Hepatocyte (in vitro differentiated cells): ENCODE measurements around the gene SEZ6. TPM values are rescaled to one million over a fixed set of nuclear protein-coding genes. Genes with fewer than 3 reads are reported as not detected.

Experiments
- DNase-seq: peaks from one replicate; pipeline ENCODE4 v3.0.0-alpha.2; 2016; ENCODE audit warnings: low spot score
- H2AFZ ChIP-seq: fragments of 200-600 bp; sonication (generic); 2 replicates; pipeline ENCODE4 v1.6.0; 2016; ENCODE audit warnings: antibody characterized with exemption, mild to moderate bottlenecking
- H3K27ac ChIP-seq: fragments of 200-600 bp; sonication (generic); 2 replicates; pipeline ENCODE4 v1.5.1; 2016; ENCODE audit warnings: mild to moderate bottlenecking
- H3K27me3 ChIP-seq: fragments of 200-600 bp; sonication (generic); 2 replicates; pipeline ENCODE4 v1.6.1; 2016
- H3K36me3 ChIP-seq: fragments of 200-600 bp; sonication (generic); replicated peaks from 2 replicates; pipeline ENCODE4 v1.5.1; 2016; ENCODE audit warnings: low read depth; ENCODE audit not compliant: insufficient read depth
- H3K4me1 ChIP-seq: fragments of 200-600 bp; sonication (generic); 2 replicates; pipeline ENCODE4 v1.5.1; 2016; ENCODE audit warnings: mild to moderate bottlenecking, moderate library complexity; ENCODE audit not compliant: insufficient read depth
- H3K4me2 ChIP-seq: fragments of 200-600 bp; sonication (generic); 2 replicates; pipeline ENCODE4 v1.6.0; 2016
- H3K4me3 ChIP-seq: fragments of 200-600 bp; sonication (generic); 2 replicates; pipeline ENCODE4 v1.5.1; 2016; ENCODE audit warnings: mild to moderate bottlenecking
- H3K79me2 ChIP-seq: fragments of 200-600 bp; sonication (generic); 2 replicates; pipeline ENCODE4 v1.6.0; 2017; ENCODE audit warnings: mild to moderate bottlenecking
- H3K9me2 ChIP-seq: fragments of 200-600 bp; sonication (generic); replicated peaks from 2 replicates; pipeline ENCODE4 v1.6.0; 2017; ENCODE audit warnings: mild to moderate bottlenecking; ENCODE audit not compliant: insufficient read depth
- H3K9me3 ChIP-seq: fragments of 200-600 bp; sonication (generic); 2 replicates; pipeline ENCODE4 v1.5.1; 2016; ENCODE audit warnings: low read depth, mild to moderate bottlenecking
- H4K20me1 ChIP-seq: fragments of 200-600 bp; sonication (generic); 2 replicates; pipeline ENCODE4 v1.6.0; 2016; ENCODE audit warnings: mild to moderate bottlenecking; ENCODE audit not compliant: insufficient read depth, poor library complexity, severe bottlenecking
- EZH2 ChIP-seq: fragments of 200-600 bp; sonication (generic); IDR thresholded peaks from 2 replicates; pipeline ENCODE4 v1.6.1; 2016; ENCODE audit warnings: antibody characterized with exemption, mild to moderate bottlenecking, borderline replicate concordance
- EZH2phosphoT487 ChIP-seq: fragments of 200-600 bp; sonication (generic); IDR thresholded peaks from one replicate; pipeline ENCODE4 v1.6.1; 2018; ENCODE audit warnings: antibody characterized with exemption, mild to moderate bottlenecking, low read depth, moderate library complexity; ENCODE audit not compliant: unreplicated experiment, severe bottlenecking
- WGBS: methylation state at CpG from one replicate; pipeline ENCODE4 v1.1.6; 2016; ENCODE audit warnings: low lambda C conversion rate; ENCODE audit errors: missing lambda C conversion rate; 5-methylcytosine and 5-hydroxymethylcytosine counted together
- polyA plus RNA-seq: library from polyadenylated mRNA; unstranded; fragments of >200 nt; fragmentation: Nextera tagmentation; extraction: Ambion mirVana; gene quantifications from 2 replicates; pipeline ENCODE4 v1.2.1, GENCODE V29; 2016
- total RNA-seq: library from RNA; depleted of rRNA; stranded (reverse); fragments of >200 nt; gene quantifications from 2 replicates; pipeline ENCODE4 v1.2.3, GENCODE V29; 2014
- TF ChIP-seq, protein P1 (sequence below): fragments of 200-600 bp; sonication (generic); IDR thresholded peaks from 2 replicates; pipeline ENCODE4 v1.5.1; 2016; ENCODE audit warnings: antibody characterized with exemption, mild to moderate bottlenecking; ENCODE audit not compliant: poor library complexity

The SEZ6 gene
- total and polyA plus RNA-seq, 2 experiments from 2014 or later: 0.81 to 1.2 TPM

DNA sequence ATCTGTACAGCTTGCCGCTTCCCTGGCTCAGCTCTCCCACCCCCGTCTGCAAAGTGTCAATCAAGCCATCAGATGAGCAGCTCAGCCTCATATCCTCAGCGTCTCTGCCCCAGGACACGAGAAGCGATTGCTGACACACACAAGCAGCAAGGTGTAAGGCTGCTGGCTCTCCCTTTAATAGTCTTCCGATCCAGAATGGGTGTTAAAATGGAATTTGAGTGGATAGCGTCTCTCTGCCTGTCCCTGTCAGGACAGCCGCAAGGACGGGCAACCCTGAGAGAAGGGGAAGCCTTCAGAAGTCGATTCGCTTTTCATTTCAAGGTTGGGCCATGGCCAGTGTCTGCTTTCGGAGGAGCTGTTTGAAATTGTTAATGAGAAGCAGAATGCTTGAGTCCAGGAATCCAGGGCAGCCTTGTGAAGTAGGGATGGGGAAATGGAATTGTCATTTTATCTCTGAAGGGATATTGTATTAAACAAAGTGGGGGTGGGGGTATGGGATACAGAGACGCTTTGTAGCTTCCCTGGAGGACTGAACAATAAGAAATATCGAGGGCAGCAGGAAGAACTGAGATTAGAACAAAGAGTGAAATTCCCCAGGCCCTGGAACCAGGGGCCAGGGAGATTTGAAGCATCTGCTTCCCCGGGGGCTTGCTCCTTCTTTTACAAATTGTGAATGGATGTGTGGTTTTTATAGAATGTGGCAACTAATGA, 32.4 kb upstream of the SEZ6 start:
- Histone ChIP-seq H3K79me2 (no peaks in the 10 kb centered on the region), H3K27me3 (peaks cover 49% of the 10 kb centered on the region), H3K4me2 (peak overlapping the region; percentile 44), H3K36me3 (no peaks in the 10 kb centered on the region), H3K9me2 (no peaks in the 10 kb centered on the region), H3K27ac (no peak overlapping the region), H2AFZ (no peak overlapping the region), H4K20me1 (no peaks in the 10 kb centered on the region), H3K4me3 (no peak overlapping the region), H3K4me1 (peaks cover 4% of the 10 kb centered on the region), H3K9me3 (no peaks in the 10 kb centered on the region)
- TF ChIP-seq, protein P1, sequence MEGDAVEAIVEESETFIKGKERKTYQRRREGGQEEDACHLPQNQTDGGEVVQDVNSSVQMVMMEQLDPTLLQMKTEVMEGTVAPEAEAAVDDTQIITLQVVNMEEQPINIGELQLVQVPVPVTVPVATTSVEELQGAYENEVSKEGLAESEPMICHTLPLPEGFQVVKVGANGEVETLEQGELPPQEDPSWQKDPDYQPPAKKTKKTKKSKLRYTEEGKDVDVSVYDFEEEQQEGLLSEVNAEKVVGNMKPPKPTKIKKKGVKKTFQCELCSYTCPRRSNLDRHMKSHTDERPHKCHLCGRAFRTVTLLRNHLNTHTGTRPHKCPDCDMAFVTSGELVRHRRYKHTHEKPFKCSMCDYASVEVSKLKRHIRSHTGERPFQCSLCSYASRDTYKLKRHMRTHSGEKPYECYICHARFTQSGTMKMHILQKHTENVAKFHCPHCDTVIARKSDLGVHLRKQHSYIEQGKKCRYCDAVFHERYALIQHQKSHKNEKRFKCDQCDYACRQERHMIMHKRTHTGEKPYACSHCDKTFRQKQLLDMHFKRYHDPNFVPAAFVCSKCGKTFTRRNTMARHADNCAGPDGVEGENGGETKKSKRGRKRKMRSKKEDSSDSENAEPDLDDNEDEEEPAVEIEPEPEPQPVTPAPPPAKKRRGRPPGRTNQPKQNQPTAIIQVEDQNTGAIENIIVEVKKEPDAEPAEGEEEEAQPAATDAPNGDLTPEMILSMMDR: no peak
- no peak for TF ChIP-seq EZH2
- no peak for TF ChIP-seq EZH2phosphoT487
- no peak for DNase-seq
- WGBS: 24% methylated on average over 15 of the region's 15 CpGs

DNA sequence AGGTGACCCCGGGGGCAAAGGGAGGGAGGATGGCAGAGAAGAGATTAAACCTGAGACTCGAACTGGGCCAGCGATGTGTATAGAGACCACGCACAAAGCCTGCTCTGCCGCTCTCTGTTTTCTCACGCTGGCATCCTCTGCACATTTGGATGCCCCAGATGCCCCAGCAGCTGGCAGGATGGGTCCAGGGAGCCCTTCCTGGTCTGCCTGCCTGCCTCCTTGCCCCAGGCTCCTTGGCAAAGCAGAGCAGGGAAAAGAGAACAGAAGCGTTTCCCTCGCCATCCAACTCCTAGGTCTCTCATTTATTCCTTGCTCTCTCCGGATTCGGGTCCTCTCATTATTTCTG, 31.9 kb upstream of the SEZ6 start:
- Histone ChIP-seq H3K27ac (no peak overlapping the region), H3K36me3 (no peaks in the 10 kb centered on the region), H3K4me1 (peaks cover 4% of the 10 kb centered on the region), H3K4me3 (no peak overlapping the region), H4K20me1 (no peaks in the 10 kb centered on the region), H3K79me2 (no peaks in the 10 kb centered on the region), H2AFZ (no peak overlapping the region), H3K9me3 (no peaks in the 10 kb centered on the region), H3K9me2 (no peaks in the 10 kb centered on the region), H3K27me3 (peaks cover 54% of the 10 kb centered on the region), H3K4me2 (no peak overlapping the region)
- DNase-seq: no peak
- 90% methylated on average over 10 of the region's 10 CpGs for WGBS
- TF ChIP-seq, protein P1: no peak
- no peak for TF ChIP-seq EZH2phosphoT487
- no peak for TF ChIP-seq EZH2

DNA sequence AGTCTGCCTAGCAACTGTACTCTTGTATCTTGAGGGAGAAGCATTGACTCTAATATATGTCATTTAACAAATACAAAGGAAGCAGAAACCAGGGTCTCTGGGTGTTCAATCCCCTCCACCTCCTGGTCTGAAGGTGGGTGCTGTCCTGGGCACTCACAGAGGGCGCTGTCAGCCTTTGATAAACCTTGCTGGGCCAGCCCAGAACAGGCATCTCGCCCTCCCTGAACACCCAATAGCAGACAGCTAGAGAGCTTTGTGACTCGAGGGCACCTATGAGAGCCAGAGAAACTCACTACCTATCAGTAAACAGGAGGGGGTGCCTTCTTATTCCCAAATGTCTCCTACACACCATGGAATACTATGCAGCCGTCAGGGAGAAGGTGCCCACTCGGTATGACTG, 30.8 kb upstream of the SEZ6 start:
- Histone ChIP-seq H3K79me2 (no peaks in the 10 kb centered on the region), H3K4me3 (no peak overlapping the region), H3K9me2 (no peaks in the 10 kb centered on the region), H4K20me1 (no peaks in the 10 kb centered on the region), H3K4me1 (peaks cover 4% of the 10 kb centered on the region), H3K9me3 (no peaks in the 10 kb centered on the region), H3K27ac (no peak overlapping the region), H3K4me2 (no peak overlapping the region), H3K36me3 (no peaks in the 10 kb centered on the region), H3K27me3 (peaks cover 65% of the 10 kb centered on the region), H2AFZ (no peak overlapping the region)
- WGBS: 75% methylated on average over 5 of the region's 5 CpGs
- TF ChIP-seq, protein P1: no peak
- TF ChIP-seq EZH2phosphoT487: no peak
- no peak for TF ChIP-seq EZH2
- no peak for DNase-seq
